ENCODE results near the gene ABCA4.

The ABCA4 gene

GRCh38 chr1:94103608-94104007, 17.3 kb downstream of the ABCA4 start:
- no peak for DNase-seq (ENCODE audit: low read depth)

GRCh38 chr1:94101613-94102525, 19.1 kb downstream of the ABCA4 start:
- no peak for DNase-seq (ENCODE audit: low read depth)
- TF ChIP-seq CTCF (conservative IDR thresholded peaks at IDR 0.05; ENCODE audit: low read depth, low read length): no peak
- no peak overlapping the region for H3K4me3 ChIP-seq (ENCODE audit: low read length)

More at GRCh38 chr1:94103608-94104007, 17.3 kb downstream of the ABCA4 start:
- no peak for TF ChIP-seq CTCF (conservative IDR thresholded peaks at IDR 0.05; ENCODE audit: low read depth, low read length)
- no peak overlapping the region for H3K4me3 ChIP-seq (ENCODE audit: low read length)

GRCh38 chr1:94100785-94101612, 19.9 kb downstream of the ABCA4 start:
- TF ChIP-seq CTCF (conservative IDR thresholded peaks at IDR 0.05; ENCODE audit: low read depth, low read length): no peak
- DNase-seq (ENCODE audit: low read depth): no peak
- no peak overlapping the region for H3K4me3 ChIP-seq (ENCODE audit: low read length)

- no peak for TF ChIP-seq CTCF (conservative IDR thresholded peaks at IDR 0.05; ENCODE audit: low read depth, low read length)
- DNase-seq (ENCODE audit: low read depth): no peak
- no peak overlapping the region for H3K4me3 ChIP-seq (ENCODE audit: low read length)
These were observed 20.7 kb downstream of the ABCA4 start for GRCh38 chr1:94100129-94100784.

- no peak overlapping the region for H3K4me3 ChIP-seq (ENCODE audit: low read length)
- DNase-seq (ENCODE audit: low read depth): no peak
- no peak for TF ChIP-seq CTCF (conservative IDR thresholded peaks at IDR 0.05; ENCODE audit: low read depth, low read length)
These were observed 21.6 kb downstream of the ABCA4 start for GRCh38 chr1:94099303-94099702.

GRCh38 chr1:94098585-94099111, 22.3 kb downstream of the ABCA4 start:
- no peak overlapping the region for H3K4me3 ChIP-seq (ENCODE audit: low read length)
- DNase-seq (ENCODE audit: low read depth): no peak
- TF ChIP-seq CTCF (conservative IDR thresholded peaks at IDR 0.05; ENCODE audit: low read depth, low read length): no peak

All from retinal pigment epithelial cell (primary cell).